ENCODE data around the gene SEMA3A. TPM values are rescaled to one million over a fixed set of nuclear protein-coding genes. Genes with fewer than 3 reads are reported as not detected.
"Not testable (repeated sequence)": the region's sequence is repeated elsewhere in the genome, so short reads cannot be mapped to it uniquely, and the experiment has no call there.

SEMA3A gene
- polyA plus RNA-seq, 2 donors: 0.35 to 0.64 TPM

DNA sequence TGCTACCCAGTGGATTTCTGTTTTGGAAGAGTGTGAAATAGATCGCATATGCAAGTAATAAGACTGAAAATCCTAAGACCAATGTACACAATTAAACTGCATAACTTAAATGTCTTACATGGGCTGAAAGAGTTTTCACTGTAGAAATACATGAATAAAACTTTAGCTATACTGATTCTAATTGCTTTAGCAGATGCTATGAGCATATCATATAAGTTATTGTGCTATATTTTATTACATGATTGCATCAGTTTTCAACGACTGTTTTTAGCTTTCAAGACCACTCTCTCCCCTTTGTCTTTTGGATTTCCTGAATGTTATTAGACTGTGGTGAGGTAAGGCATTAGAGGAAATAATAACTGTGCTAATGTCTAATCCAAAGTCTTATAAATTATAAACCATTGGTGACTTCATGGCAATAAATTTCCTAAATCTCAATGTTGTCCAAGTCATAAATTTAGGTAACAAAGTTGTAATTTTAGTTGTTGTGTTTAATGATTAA lies 124.5 kb downstream of the SEMA3A start:
- no peaks in the 10 kb centered on the region for H3K4me1 ChIP-seq (ENCODE audit: control insufficient read depth in 2 of 2, insufficient read depth in 2 of 2, low read length in 1 of 2)
- no peak overlapping the region for H3K27ac ChIP-seq (ENCODE audit: low read depth in 2 of 2, low read length in 1 of 2)
- 69 to 72% methylated on average over 2 of the region's 2 CpGs for WGBS, 2 donors
- H3K4me3 ChIP-seq (ENCODE audit: low read depth in 1 of 2, low read length in 2 of 2): no peak overlapping the region
- no peaks in the 10 kb centered on the region for H3K27me3 ChIP-seq (ENCODE audit: control insufficient read depth in 1 of 2, insufficient read depth in 2 of 2, low read length in 2 of 2)
- H3K36me3 ChIP-seq (ENCODE audit: control insufficient read depth in 2 of 2, insufficient read depth in 2 of 2, low read length in 1 of 2): no peaks in the 10 kb centered on the region
- no peaks in the 10 kb centered on the region for H3K9me3 ChIP-seq (ENCODE audit: control insufficient read depth in 2 of 2, insufficient read depth in 1 of 2, low read depth in 1 of 2, low read length in 1 of 2)

GRCh38 chr7:84069033-84069432 lies 125.6 kb downstream of the SEMA3A start:
- H3K4me3 ChIP-seq (ENCODE audit: low read depth in 1 of 2, low read length in 2 of 2): no peak overlapping the region
- H3K9me3 ChIP-seq (ENCODE audit: control insufficient read depth in 2 of 2, insufficient read depth in 1 of 2, low read depth in 1 of 2, low read length in 1 of 2): no peaks in the 10 kb centered on the region
- H3K27ac ChIP-seq (ENCODE audit: low read depth in 2 of 2, low read length in 1 of 2): no peak overlapping the region
- H3K4me1 ChIP-seq (ENCODE audit: control insufficient read depth in 2 of 2, insufficient read depth in 2 of 2, low read length in 1 of 2): no peaks in the 10 kb centered on the region
- WGBS, 2 donors: 17 to 36% methylated on average over 1 of the region's 1 CpG
- H3K36me3 ChIP-seq (ENCODE audit: control insufficient read depth in 2 of 2, insufficient read depth in 2 of 2, low read length in 1 of 2): no peaks in the 10 kb centered on the region
- no peaks in the 10 kb centered on the region for H3K27me3 ChIP-seq (ENCODE audit: control insufficient read depth in 1 of 2, insufficient read depth in 2 of 2, low read length in 2 of 2)

DNA sequence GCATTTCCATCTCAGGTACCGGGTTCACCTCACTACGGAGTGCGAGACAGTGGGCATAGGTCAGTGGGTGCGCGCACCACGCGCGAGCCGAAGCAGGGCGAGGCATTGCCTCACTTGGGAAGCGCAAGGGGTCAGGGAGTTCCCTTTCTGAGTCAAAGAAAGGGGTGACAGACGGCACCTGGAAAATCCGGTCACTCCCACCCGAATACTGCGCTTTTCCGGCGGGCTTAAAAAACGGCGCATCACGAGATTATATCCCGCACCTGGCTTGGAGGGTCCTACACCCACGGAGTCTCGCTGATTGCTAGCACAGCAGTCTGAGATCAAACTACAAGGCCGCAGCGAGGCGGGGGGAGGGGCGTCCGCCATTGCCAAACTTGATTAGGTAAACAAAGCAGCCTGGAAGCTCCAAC lies 132.1 kb downstream of the SEMA3A start:
- not testable (repeated sequence) for H3K9me3 ChIP-seq (ENCODE audit: control insufficient read depth in 2 of 2, insufficient read depth in 1 of 2, low read depth in 1 of 2, low read length in 1 of 2); H3K4me1 ChIP-seq (ENCODE audit: control insufficient read depth in 2 of 2, insufficient read depth in 2 of 2, low read length in 1 of 2); H3K27me3 ChIP-seq (ENCODE audit: control insufficient read depth in 1 of 2, insufficient read depth in 2 of 2, low read length in 2 of 2); H3K27ac ChIP-seq (ENCODE audit: low read depth in 2 of 2, low read length in 1 of 2); H3K4me3 ChIP-seq (ENCODE audit: low read depth in 1 of 2, low read length in 2 of 2); H3K36me3 ChIP-seq (ENCODE audit: control insufficient read depth in 2 of 2, insufficient read depth in 2 of 2, low read length in 1 of 2)
- 96 to 97% methylated on average over 28 of the region's 28 CpGs for WGBS, 2 donors

DNA sequence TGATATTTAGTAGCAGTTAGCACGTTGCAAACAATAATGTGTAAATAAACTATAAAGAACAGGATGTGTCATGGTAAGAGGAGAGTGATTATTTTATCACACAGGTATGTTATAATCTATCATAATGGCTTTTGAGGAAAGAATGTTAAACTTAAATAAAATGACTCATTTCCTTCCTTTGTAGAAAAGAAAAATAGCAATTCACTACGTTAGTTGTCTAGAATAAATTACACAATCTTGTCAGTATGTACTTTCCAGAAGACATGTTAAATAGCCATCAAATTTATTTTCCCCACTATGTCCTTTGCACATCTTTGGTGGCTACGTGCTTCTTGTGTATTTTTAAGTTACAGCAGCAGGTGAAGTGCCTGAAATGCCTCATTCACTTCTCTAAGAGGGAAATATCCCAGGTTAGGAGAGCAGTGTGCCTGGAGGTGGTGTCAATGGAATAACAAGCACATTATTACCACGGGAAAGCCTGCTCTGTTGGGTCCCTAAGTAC lies 133.8 kb downstream of the SEMA3A start:
- Histone ChIP-seq H3K9me3 (ENCODE audit: control insufficient read depth in 2 of 2, insufficient read depth in 1 of 2, low read depth in 1 of 2, low read length in 1 of 2) (no peaks in the 10 kb centered on the region), H3K4me3 (ENCODE audit: low read depth in 1 of 2, low read length in 2 of 2) (no peak overlapping the region), H3K36me3 (ENCODE audit: control insufficient read depth in 2 of 2, insufficient read depth in 2 of 2, low read length in 1 of 2) (no peaks in the 10 kb centered on the region), H3K27ac (ENCODE audit: low read depth in 2 of 2, low read length in 1 of 2) (no peak overlapping the region), H3K4me1 (ENCODE audit: control insufficient read depth in 2 of 2, insufficient read depth in 2 of 2, low read length in 1 of 2) (no peaks in the 10 kb centered on the region), H3K27me3 (ENCODE audit: control insufficient read depth in 1 of 2, insufficient read depth in 2 of 2, low read length in 2 of 2) (no peaks in the 10 kb centered on the region)
- WGBS, 2 donors: 33 to 36% methylated on average over 4 of the region's 4 CpGs

- Histone ChIP-seq H3K27me3 (ENCODE audit: control insufficient read depth in 1 of 2, insufficient read depth in 2 of 2, low read length in 2 of 2) (no peaks in the 10 kb centered on the region), H3K9me3 (ENCODE audit: control insufficient read depth in 2 of 2, insufficient read depth in 1 of 2, low read depth in 1 of 2, low read length in 1 of 2) (no peaks in the 10 kb centered on the region), H3K4me1 (ENCODE audit: control insufficient read depth in 2 of 2, insufficient read depth in 2 of 2, low read length in 1 of 2) (no peaks in the 10 kb centered on the region), H3K4me3 (ENCODE audit: low read depth in 1 of 2, low read length in 2 of 2) (no peak overlapping the region), H3K36me3 (ENCODE audit: control insufficient read depth in 2 of 2, insufficient read depth in 2 of 2, low read length in 1 of 2) (no peaks in the 10 kb centered on the region), H3K27ac (ENCODE audit: low read depth in 2 of 2, low read length in 1 of 2) (no peak overlapping the region)
- WGBS, 2 donors: 85 to 94% methylated on average over 1 of the region's 1 CpG
Observed at GRCh38 chr7:84060000-84060399, 134.6 kb downstream of the SEMA3A start.

DNA sequence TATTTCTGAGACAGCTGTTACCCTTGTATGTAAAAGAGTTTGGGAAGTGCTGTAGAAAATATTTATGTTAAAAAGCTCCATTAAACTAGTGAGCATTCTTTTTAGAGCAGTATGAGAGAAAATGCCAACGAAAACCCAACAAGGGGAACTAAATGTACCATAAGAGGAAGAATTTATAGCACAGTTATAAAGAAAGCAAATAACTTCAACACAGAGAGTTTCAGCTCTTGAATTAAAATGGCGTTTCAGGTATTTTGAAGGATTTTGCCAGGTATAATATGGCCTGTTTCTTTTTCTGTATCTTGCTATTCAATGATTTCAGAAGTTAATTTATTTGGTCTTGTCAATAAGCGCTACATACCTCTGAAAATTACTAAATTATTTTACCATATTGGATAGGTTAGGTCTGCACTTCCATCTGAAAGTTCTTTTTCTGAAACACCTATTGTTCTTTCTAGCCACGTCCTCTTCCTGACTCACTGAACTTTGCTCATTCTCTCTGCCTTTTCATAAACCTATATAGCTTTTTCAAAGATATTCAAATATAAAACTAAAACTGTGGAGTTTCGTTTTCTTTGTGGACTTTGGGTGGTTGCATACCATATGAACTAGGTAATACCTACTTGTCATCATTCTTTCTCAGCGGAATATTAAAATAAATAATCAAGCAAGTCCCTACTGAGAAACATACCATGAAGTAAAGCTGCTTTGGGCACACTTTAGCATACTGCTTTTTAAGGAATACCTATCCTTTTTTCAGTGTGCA lies 136.1 kb downstream of the SEMA3A start:
- H3K27ac ChIP-seq (ENCODE audit: low read depth in 2 of 2, low read length in 1 of 2): no peak overlapping the region
- no peak overlapping the region for H3K4me3 ChIP-seq (ENCODE audit: low read depth in 1 of 2, low read length in 2 of 2)
- H3K9me3 ChIP-seq (ENCODE audit: control insufficient read depth in 2 of 2, insufficient read depth in 1 of 2, low read depth in 1 of 2, low read length in 1 of 2): no peaks in the 10 kb centered on the region
- H3K27me3 ChIP-seq (ENCODE audit: control insufficient read depth in 1 of 2, insufficient read depth in 2 of 2, low read length in 2 of 2): no peaks in the 10 kb centered on the region
- 46 to 55% methylated on average over 6 of the region's 6 CpGs for whole genome bisulfite sequencing, 2 donors
- no peaks in the 10 kb centered on the region for H3K4me1 ChIP-seq (ENCODE audit: control insufficient read depth in 2 of 2, insufficient read depth in 2 of 2, low read length in 1 of 2)
- no peaks in the 10 kb centered on the region for H3K36me3 ChIP-seq (ENCODE audit: control insufficient read depth in 2 of 2, insufficient read depth in 2 of 2, low read length in 1 of 2)

GRCh38 chr7:84057576-84057975 lies 137.0 kb downstream of the SEMA3A start:
- no peaks in the 10 kb centered on the region for H3K36me3 ChIP-seq (ENCODE audit: control insufficient read depth in 2 of 2, insufficient read depth in 2 of 2, low read length in 1 of 2)
- 89 to 92% methylated on average over 2 of the region's 2 CpGs for WGBS, 2 donors
- no peak overlapping the region for H3K4me3 ChIP-seq (ENCODE audit: low read depth in 1 of 2, low read length in 2 of 2)
- H3K4me1 ChIP-seq (ENCODE audit: control insufficient read depth in 2 of 2, insufficient read depth in 2 of 2, low read length in 1 of 2): no peaks in the 10 kb centered on the region
- H3K27ac ChIP-seq (ENCODE audit: low read depth in 2 of 2, low read length in 1 of 2): no peak overlapping the region
- no peaks in the 10 kb centered on the region for H3K9me3 ChIP-seq (ENCODE audit: control insufficient read depth in 2 of 2, insufficient read depth in 1 of 2, low read depth in 1 of 2, low read length in 1 of 2)
- no peaks in the 10 kb centered on the region for H3K27me3 ChIP-seq (ENCODE audit: control insufficient read depth in 1 of 2, insufficient read depth in 2 of 2, low read length in 2 of 2)

- H3K27me3 ChIP-seq (ENCODE audit: control insufficient read depth in 1 of 2, insufficient read depth in 2 of 2, low read length in 2 of 2): no peaks in the 10 kb centered on the region
- H3K27ac ChIP-seq (ENCODE audit: low read depth in 2 of 2, low read length in 1 of 2): no peak overlapping the region
- H3K4me3 ChIP-seq (ENCODE audit: low read depth in 1 of 2, low read length in 2 of 2): no peak overlapping the region
- no peaks in the 10 kb centered on the region for H3K4me1 ChIP-seq (ENCODE audit: control insufficient read depth in 2 of 2, insufficient read depth in 2 of 2, low read length in 1 of 2)
- H3K9me3 ChIP-seq (ENCODE audit: control insufficient read depth in 2 of 2, insufficient read depth in 1 of 2, low read depth in 1 of 2, low read length in 1 of 2): no peaks in the 10 kb centered on the region
- H3K36me3 ChIP-seq (ENCODE audit: control insufficient read depth in 2 of 2, insufficient read depth in 2 of 2, low read length in 1 of 2): no peaks in the 10 kb centered on the region
- WGBS, 2 donors: 76% methylated on average over 2 of the region's 2 CpGs
Observed at GRCh38 chr7:84055904-84056605, 138.5 kb downstream of the SEMA3A start.

GRCh38 chr7:84055199-84055598 lies 139.4 kb downstream of the SEMA3A start:
- not testable (repeated sequence) for H3K27me3 ChIP-seq (ENCODE audit: control insufficient read depth in 1 of 2, insufficient read depth in 2 of 2, low read length in 2 of 2); H3K9me3 ChIP-seq (ENCODE audit: control insufficient read depth in 2 of 2, insufficient read depth in 1 of 2, low read depth in 1 of 2, low read length in 1 of 2); H3K4me3 ChIP-seq (ENCODE audit: low read depth in 1 of 2, low read length in 2 of 2); H3K4me1 ChIP-seq (ENCODE audit: control insufficient read depth in 2 of 2, insufficient read depth in 2 of 2, low read length in 1 of 2); H3K27ac ChIP-seq (ENCODE audit: low read depth in 2 of 2, low read length in 1 of 2); H3K36me3 ChIP-seq (ENCODE audit: control insufficient read depth in 2 of 2, insufficient read depth in 2 of 2, low read length in 1 of 2)
- 86 to 94% methylated on average over 22 to 23 of the region's 23 CpGs for WGBS, 2 donors

Measured in esophagus (tissue), 2 donors.